GM18499 (cell line): ENCODE results near the gene MYH8.

Experiments
- ATAC-seq: cut with Tn5 transposase; IDR thresholded peaks from one replicate; pipeline ENCODE4 v1.9.1; 2021; ENCODE audit warnings: moderate number of reproducible peaks; ENCODE audit not compliant: insufficient read depth, unreplicated experiment

The MYH8 gene

GRCh38 chr17:10385871-10386270 is 35.9 kb downstream of the MYH8 start:
- ATAC-seq = no peak

- no peak for ATAC-seq
Observed at GRCh38 chr17:10384175-10384574, 37.6 kb downstream of the MYH8 start.

- ATAC-seq = no peak
Observed at GRCh38 chr17:10380631-10381408, 40.9 kb downstream of the MYH8 start.

- no peak for ATAC-seq
Observed at GRCh38 chr17:10372906-10373305, 48.8 kb downstream of the MYH8 start, which contains the start of gene MYH13. Gene MYH13, minus strand, starts transcription at chr17:10373006. Its CDS starts 8,476 bp downstream, at chr17:10364530.

- no peak for ATAC-seq
Observed at GRCh38 chr17:10370016-10370608, 51.6 kb downstream of the MYH8 start.

GRCh38 chr17:10369239-10369638 is 52.5 kb downstream of the MYH8 start:
- no peak for ATAC-seq

GRCh38 chr17:10368561-10368960 is 53.2 kb downstream of the MYH8 start:
- ATAC-seq = no peak

- ATAC-seq = no peak
Observed at GRCh38 chr17:10360578-10360977, 61.2 kb downstream of the MYH8 start.

- no peak for ATAC-seq
Observed at GRCh38 chr17:10357768-10358167, 64.0 kb downstream of the MYH8 start.

GRCh38 chr17:10354651-10355050 is 67.1 kb downstream of the MYH8 start:
- ATAC-seq = no peak

- no peak for ATAC-seq
Observed at GRCh38 chr17:10352893-10353292, 68.9 kb downstream of the MYH8 start.

- no peak for ATAC-seq
Observed at GRCh38 chr17:10349403-10349802, 72.3 kb downstream of the MYH8 start.

GRCh38 chr17:10344816-10345215 is 76.9 kb downstream of the MYH8 start:
- no peak for ATAC-seq
